SK-N-DZ (cell line): ENCODE results near the gene DAB1.

ENCODE experiments used
- DNase-seq: peaks from one replicate; pipeline ENCODE4 v3.0.0-alpha.2; 2015; ENCODE audit warnings: low spot score

DAB1 gene

DNA sequence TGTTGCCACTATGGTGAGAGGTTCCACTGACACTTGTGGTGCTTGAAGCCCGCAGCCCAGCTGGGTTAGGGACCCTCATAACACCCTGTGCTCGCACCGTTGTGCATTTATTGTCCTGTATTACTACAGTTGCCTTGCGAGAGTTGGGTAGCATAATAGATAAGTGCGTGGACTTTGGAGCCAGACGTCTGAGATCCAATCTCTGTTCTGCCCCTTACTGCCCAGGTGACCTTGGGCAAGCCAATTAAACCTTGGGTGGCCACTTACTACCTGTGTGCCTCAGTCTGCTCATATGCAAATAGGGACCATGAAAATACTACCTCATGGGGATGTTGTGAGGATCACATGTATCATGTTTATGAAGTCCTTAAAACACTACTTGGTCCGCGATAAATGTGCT lies 471.4 kb downstream of the DAB1 start:
- no peak for DNase-seq

DNA sequence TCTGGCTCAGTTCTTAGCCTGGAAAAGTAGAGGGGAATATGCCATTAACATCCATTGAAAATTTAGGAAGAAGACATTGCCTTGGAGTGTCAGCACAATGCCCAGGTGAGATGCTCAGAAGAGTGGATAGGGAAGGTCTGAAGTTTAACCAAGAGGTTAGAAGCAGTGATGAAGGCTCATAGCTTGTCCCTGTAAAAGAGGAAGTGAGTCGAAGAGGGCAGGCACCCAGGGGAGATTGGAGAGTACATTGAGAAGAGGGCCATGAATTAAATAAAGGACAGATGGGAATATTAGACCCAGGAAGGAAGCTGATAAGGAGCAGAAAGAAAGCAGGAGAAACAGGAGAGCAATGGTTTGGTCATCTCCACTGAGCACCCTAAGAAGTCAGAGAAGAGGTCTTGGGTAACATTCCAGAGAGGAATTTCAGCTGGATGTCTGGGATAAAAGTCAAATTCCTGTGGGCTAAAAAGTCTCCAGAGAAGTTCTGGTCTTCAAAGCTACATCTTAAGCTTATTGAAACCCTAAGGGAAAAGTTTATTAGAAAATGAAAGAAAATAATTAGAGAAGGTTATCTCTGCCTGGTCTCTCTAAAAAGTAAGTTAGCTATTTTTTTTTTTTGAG lies 475.3 kb downstream of the DAB1 start:
- no peak for DNase-seq
